LNCAP (cell line): Measurements from ENCODE around the gene ATP6V0A4.

Experiments
- TF ChIP-seq, protein P1 (sequence below): fragments of 450-650 bp; IDR thresholded peaks from 2 replicates; pipeline ENCODE4 v1.5.1; 2017; ENCODE audit warnings: mild to moderate bottlenecking

The ATP6V0A4 gene

DNA sequence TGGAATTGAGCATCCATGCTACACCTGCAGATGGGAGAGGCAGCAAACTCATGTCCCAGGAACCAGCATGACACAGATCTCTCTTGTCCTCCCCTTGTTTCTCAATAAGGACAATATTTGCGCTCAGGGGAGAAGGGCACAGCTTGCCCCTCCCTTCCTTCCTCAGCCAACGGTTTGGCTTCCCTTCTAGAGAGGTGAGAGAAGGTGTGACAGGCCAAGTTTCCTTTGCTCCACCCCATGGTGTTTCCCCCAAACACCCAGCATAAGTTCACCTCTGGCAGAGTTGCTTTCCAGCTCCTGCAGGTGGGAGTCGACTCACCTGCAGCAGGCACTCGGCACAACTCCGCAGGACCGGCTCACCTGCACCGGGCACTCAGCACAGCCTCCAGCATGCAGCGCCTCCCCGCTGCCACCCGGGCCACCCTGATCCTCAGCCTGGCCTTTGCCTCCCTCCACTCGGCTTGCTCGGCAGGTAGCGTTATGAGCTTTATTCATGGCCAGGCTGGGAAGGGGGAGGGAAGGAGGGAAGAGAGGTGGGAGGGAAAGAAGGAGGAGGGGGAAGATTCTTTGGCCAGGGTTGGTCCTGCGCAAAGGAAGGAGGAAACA, at the start of gene ATP6V0A4, which contains the start of gene TMEM213:
TSS of gene ATP6V0A4 (minus strand) at position 482 of the 606 bp plus-strand sequence. CDS start 26,949 bp downstream, outside the sequence.
TSS of gene TMEM213 (plus strand) at position 280 of the 606 bp plus-strand sequence. CDS start at position 391, 111 bp downstream.
- TF ChIP-seq, protein P1, sequence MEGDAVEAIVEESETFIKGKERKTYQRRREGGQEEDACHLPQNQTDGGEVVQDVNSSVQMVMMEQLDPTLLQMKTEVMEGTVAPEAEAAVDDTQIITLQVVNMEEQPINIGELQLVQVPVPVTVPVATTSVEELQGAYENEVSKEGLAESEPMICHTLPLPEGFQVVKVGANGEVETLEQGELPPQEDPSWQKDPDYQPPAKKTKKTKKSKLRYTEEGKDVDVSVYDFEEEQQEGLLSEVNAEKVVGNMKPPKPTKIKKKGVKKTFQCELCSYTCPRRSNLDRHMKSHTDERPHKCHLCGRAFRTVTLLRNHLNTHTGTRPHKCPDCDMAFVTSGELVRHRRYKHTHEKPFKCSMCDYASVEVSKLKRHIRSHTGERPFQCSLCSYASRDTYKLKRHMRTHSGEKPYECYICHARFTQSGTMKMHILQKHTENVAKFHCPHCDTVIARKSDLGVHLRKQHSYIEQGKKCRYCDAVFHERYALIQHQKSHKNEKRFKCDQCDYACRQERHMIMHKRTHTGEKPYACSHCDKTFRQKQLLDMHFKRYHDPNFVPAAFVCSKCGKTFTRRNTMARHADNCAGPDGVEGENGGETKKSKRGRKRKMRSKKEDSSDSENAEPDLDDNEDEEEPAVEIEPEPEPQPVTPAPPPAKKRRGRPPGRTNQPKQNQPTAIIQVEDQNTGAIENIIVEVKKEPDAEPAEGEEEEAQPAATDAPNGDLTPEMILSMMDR = no peak

DNA sequence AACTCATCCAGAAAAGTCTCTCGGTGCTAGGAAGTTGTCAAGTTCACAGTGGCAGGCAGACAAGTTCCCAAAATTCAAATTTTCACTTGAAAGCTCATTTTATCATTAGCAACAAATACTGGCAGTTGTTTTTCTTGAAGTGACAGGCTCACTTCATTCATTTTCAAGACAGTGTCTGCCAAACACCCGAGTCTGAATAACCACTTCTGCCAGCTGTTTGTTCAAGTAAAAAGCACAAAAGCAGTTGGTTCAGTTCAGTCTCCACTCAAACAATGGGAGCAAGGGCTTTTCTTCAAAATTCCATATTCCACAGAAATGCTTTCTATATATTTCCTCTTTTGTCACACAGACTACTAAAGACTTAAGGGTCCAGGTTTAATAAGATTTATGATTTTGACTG, 47.7 kb upstream of the ATP6V0A4 start:
- TF ChIP-seq, protein P1 = no peak

DNA sequence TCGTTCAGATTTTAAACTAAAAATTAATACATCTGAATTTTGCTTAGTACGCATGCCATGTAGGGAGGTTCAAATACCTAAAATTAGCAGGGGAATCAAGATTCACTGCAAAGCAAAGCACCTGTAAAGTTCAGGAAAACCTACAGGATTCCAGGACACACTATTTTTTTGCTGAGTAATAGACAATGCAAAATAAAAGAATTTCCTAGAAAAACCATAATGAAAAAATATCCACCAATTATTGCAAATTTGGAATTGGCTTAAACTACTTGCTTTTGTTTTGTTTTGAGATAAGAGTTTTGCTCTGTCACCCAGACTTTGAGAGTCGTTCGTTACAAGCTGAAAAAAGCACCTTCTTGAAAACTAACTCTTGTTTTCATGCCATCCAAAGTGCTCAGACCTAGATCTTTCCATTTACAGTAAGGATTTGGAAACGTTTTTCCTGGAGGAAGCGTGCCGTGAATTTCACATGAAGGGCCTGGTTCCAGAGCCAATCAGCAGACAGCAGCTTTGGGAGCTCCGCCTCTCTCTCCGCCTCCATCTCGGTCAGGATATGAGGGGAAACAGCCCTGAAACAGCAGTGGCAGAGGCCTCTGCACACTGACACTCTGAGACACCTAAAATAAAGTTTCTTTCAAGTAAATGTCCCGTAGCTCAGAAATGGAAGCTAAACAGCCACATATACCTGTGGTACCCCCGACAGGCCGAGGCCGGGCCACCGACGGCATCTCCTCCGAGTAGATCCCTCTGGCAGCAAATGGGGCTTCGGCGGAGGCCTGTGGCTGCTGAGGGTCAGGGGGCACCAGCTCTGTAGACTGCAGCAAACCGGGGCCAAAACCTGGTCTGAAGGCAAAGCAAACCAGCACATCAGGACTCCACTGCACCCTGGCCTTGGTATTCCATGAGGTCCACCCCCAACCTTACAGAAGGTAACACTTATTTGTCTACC, 45.9 kb upstream of the ATP6V0A4 start:
- TF ChIP-seq, protein P1 = no peak

DNA sequence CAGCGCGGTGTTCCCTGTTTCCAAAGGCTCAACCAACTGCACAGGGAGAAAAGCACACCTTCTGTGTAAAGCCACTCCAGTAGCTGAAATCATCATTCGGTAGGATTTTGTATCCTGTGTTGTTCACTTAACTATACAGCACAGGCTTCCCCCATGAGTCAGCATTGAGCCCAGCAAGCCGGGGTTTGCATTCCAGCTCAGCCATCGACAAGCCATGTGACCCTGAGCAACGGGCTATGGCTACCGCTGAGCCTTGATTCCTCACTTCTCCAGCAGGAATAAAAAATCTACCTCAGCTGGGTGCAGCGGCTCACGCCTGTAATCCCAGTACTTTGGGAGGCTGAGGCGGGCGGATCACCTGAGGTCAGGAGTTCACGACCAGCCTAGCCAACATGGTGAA, 44.1 kb upstream of the ATP6V0A4 start:
- TF ChIP-seq, protein P1 = no peak

DNA sequence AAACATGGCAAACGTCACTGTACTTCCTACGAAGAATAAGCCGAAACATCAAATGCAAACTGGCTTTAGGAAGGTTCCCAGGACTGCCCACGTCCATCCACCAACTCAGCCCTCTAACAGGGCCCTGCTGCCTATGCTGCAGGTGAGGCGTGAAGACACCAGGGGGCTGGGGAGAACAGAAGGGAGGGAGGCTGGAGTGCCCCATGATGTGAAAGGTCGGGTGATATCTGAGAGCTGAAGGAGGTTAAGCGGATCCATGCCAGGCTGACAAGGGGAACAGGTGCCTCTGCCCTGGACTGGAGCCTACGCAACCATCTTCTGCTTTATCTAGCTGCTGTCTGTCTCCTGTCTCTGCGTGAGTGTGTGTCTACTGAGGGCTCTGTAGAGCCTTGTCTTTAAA, 40.2 kb upstream of the ATP6V0A4 start:
- TF ChIP-seq, protein P1 = no peak

DNA sequence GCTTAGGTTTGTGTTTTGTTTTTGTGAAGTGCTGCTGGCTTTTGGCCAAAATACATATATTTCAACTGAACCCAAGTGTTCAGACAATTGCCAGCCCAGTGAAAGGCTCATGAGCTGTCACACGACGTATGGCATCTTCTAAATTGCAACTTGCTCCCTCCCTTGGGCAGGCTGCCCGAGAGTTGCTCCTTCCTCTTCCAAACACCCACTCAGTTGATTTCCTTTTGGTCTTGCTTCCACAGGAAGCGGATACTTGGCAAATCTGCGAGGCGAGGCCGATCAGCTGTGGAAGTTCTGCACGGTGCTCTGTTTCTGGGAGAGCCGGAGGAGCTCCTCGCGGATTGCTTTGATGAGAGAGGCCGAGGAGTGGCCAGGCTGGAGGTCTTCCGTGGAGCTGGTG, 39.6 kb upstream of the ATP6V0A4 start:
- TF ChIP-seq, protein P1 = no peak

DNA sequence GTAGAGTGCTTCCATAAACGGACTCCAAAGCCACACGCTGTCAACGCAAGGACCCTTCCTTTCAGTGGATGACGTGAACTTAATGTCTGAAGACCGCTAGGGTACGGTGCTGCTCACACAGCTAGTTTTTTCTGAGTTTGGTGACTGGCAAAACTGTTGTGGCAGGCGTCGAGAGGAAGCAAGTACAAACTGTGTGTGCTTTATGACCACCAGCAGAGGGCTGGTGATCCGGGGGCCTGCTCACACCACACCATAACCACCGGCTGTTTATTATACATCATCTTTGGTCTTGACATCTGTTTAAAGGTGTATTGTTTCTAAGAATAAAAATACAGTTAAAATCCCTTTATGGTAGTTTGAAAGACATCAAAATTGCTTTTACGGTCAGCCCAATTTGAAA, 37.1 kb upstream of the ATP6V0A4 start:
- TF ChIP-seq, protein P1 = no peak
